Nephron (organoid): ENCODE measurements around the gene GZMM.

Experiments
- H3K27ac Mint-ChIP-seq, 3 experiments: 2 replicates each; pipeline ENCODE4 v1.8.0; 2020; ENCODE audit warnings: mixed read lengths in 3 of 3, mild to moderate bottlenecking in 2 of 3, moderate library complexity in 1 of 3
- H3K27me3 Mint-ChIP-seq: 2 replicates; pipeline ENCODE4 v1.8.0; 2021; ENCODE audit warnings: low read depth, mild to moderate bottlenecking, moderate library complexity, mixed read lengths
- H3K36me3 Mint-ChIP-seq: 2 replicates; pipeline ENCODE4 v1.8.0; 2020; ENCODE audit warnings: low read depth, mixed read lengths
- H3K4me1 Mint-ChIP-seq: 2 replicates; pipeline ENCODE4 v1.8.0; 2020; ENCODE audit warnings: mixed read lengths
- H3K4me3 Mint-ChIP-seq, 3 experiments: 2 replicates each; pipeline ENCODE4 v1.8.0; 2020; ENCODE audit warnings: mild to moderate bottlenecking in 3 of 3, mixed read lengths in 3 of 3, moderate library complexity in 2 of 3
- H3K9me3 Mint-ChIP-seq: 2 replicates; pipeline ENCODE4 v1.8.0; 2020; ENCODE audit warnings: mixed read lengths
- CTCF ChIP-seq, 3 experiments: fragments of 200-600 bp; sonication (generic); IDR thresholded peaks; one replicate each; pipeline ENCODE4 v1.5.0; 2021; ENCODE audit warnings: antibody characterized with exemption in 3 of 3; ENCODE audit not compliant: unreplicated experiment in 3 of 3

Gene GZMM

DNA sequence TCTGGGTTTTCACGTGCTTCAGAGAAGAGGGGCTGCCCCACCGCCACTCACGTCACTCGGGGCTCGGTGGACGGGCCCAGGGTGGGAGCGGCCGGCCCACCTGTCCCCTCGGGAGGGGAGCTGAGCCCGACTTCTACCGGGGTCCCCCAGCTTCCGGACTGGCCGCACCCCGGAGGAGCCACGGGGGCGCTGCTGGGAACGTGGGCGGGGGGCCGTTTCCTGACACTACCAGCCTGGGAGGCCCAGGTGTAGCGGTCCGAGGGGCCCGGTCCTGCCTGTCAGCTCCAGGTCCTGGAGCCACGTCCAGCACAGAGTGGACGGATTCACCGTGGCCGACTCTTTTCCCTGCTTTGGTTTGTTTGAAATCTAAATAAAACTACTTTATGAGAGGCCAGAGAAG is 2.2 kb upstream of the GZMM start:
- Mint-ChIP-seq H3K36me3 (peaks cover 18% of the 10 kb centered on the region), H3K27me3 (no peaks in the 10 kb centered on the region), H3K4me3 (no peak overlapping the region), H3K9me3 (no peaks in the 10 kb centered on the region), H3K4me1 (no peaks in the 10 kb centered on the region), H3K27ac (no peak overlapping the region)
- no peak for TF ChIP-seq CTCF (IDR thresholded peaks at IDR 0.05; ENCODE audit: unreplicated experiment in 3 of 3)

DNA sequence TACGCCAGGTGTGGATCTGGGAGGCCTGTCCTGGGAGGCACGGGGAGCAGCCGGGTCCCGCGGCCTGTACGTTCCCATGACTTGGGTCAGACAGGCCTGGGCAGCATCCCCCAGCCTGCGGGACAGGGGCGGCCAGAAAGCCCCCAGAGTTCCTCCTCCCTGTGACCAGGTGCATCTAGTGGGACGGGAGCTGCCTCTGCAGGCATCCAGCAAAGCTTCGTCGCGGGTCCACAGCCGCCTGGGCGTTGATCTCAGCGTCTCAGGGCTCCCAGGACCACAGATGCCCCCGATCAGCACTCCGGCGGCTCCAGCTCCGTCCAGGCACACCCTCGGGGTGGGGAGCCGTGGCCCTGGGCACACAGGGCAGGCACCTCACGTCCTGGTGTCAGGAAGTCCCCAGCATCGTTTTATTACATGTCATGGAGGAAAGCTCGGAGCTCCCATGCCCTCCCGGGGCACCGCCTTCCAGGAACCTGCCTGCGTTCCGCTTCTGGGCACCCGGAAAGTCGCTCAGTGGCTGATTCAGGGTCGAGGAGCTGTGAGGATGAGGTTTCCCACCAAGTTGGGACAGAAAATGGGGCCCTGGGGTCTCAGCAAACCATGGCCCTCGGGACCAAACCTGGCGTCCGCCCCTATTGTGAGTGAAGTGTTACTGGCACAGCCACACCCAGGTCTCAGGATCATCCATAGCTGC is 1.5 kb upstream of the GZMM start:
- Mint-ChIP-seq H3K4me1 (no peaks in the 10 kb centered on the region), H3K9me3 (no peaks in the 10 kb centered on the region), H3K4me3 (no peak overlapping the region), H3K27ac (no peak overlapping the region), H3K27me3 (no peaks in the 10 kb centered on the region), H3K36me3 (peaks cover 18% of the 10 kb centered on the region)
- TF ChIP-seq CTCF (IDR thresholded peaks at IDR 0.05; ENCODE audit: unreplicated experiment in 3 of 3): no peak

GRCh38 chr19:547117-547516 is 3.3 kb downstream of the GZMM start:
- no peaks in the 10 kb centered on the region for H3K4me1 Mint-ChIP-seq
- H3K27ac Mint-ChIP-seq: no peak overlapping the region
- H3K27me3 Mint-ChIP-seq: peaks cover 5% of the 10 kb centered on the region
- H3K36me3 Mint-ChIP-seq: peaks cover 4% of the 10 kb centered on the region
- H3K9me3 Mint-ChIP-seq: no peaks in the 10 kb centered on the region
- H3K4me3 Mint-ChIP-seq: no peak overlapping the region
- no peak for TF ChIP-seq CTCF (IDR thresholded peaks at IDR 0.05; ENCODE audit: unreplicated experiment in 3 of 3)

DNA sequence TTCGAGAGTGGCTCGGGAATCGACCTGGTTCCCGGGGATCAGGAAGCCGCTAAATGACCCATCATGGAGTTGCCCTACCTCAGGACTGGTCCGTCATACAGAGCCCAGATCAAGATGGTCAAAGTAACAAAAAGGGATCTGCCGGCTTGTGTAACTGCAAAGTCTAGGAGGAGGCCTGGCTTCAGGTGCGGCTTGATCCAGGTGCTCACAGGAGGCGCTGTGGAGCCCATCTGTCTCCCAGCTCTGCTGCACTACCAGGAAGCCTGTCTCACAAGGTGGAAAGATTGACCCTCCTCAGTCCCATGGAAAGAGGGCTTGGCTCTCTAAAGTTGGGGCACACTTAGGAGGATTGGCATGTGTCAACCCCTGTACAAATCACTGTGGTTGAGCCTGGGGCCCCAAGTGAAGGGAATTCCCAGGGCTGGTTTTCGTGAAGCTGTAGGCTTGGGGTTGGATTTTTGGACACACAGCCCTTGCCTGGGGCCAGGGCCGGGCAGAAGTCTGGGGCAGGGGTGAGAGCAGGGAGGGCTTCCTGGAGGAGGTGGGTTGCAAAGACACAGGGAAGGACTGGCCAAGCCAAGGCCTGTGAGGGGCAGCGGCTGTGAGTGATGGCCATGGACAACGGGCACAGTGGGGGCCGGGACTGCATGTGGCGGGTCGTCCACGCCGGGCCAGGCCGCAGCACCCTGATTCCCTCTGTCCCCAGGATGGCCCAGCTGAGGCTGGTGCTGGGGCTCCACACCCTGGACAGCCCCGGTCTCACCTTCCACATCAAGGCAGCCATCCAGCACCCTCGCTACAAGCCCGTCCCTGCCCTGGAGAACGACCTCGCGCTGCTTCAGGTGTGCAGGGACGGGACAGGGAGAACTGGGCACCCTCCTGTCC is 4.2 kb downstream of the GZMM start:
- H3K9me3 Mint-ChIP-seq: no peaks in the 10 kb centered on the region
- peaks cover 3% of the 10 kb centered on the region for H3K36me3 Mint-ChIP-seq
- TF ChIP-seq CTCF (IDR thresholded peaks at IDR 0.05; ENCODE audit: unreplicated experiment in 3 of 3): no peak
- H3K4me3 Mint-ChIP-seq: no peak overlapping the region
- H3K27ac Mint-ChIP-seq: no peak overlapping the region
- H3K4me1 Mint-ChIP-seq: no peaks in the 10 kb centered on the region
- peaks cover 9% of the 10 kb centered on the region for H3K27me3 Mint-ChIP-seq

- no peaks in the 10 kb centered on the region for H3K4me1 Mint-ChIP-seq
- TF ChIP-seq CTCF (IDR thresholded peaks at IDR 0.05; ENCODE audit: unreplicated experiment in 3 of 3): no peak
- H3K27me3 Mint-ChIP-seq: peaks cover 9% of the 10 kb centered on the region
- H3K36me3 Mint-ChIP-seq: no peaks in the 10 kb centered on the region
- no peak overlapping the region for H3K4me3 Mint-ChIP-seq
- H3K9me3 Mint-ChIP-seq: no peaks in the 10 kb centered on the region
- no peak overlapping the region for H3K27ac Mint-ChIP-seq
These were observed 5.3 kb downstream of the GZMM start for GRCh38 chr19:548886-549830.
